Stimulated activated CD4-positive, alpha-beta T cell treated with anti-CD3 and anti-CD28 coated beads, TNF-alpha, amount 100 ng/mL, for 4 hours (primary cell): ENCODE data around the gene PDK1.
"Not testable (repeated sequence)": the region's sequence is repeated elsewhere in the genome, so short reads cannot be mapped to it uniquely, and the experiment has no call there.

Experiments
- DNase-seq, 3 experiments: peaks; one replicate each; pipeline ENCODE4 v3.0.0-alpha.2; 2020; ENCODE audit warnings: low read depth in 3 of 3

The PDK1 gene

DNA sequence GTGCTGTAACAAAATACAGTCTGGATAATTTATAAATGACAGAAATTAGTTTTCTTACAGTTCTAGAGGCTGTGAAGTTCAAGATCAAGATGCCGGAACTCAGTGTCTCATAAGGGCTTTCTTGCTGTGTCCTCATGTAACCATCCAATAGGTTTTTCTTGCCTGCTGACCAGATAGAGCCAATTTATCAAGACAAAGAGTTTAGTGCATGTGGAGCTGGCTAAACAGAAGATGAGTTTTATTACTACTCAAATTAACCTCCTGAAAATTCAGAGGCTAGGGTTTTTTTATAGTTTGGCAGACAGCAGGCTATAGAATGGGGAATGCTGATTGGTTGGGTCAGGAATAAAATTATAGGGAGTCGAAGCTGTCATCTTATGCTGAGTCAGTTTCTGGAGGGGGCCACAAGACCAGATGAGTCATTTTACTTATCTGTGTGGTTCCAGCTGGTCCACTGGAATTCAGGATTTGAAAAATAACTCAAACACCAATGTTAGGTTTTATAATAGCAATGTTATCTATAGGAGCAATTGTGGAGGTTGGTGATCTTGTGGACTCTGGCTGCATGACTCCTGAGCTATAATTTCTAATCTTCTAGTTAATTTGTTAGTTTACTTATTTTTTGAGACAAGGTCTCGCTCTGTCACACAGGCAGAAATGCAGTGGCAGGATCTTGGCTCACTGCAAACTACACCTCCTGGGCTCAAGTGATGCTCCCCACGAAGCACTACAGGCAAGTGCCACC is 3.2 kb upstream of the PDK1 start:
- DNase-seq, result no peak

GRCh38 chr2:172554352-172555271 is 1.3 kb upstream of the PDK1 start:
- no peak for DNase-seq

DNA sequence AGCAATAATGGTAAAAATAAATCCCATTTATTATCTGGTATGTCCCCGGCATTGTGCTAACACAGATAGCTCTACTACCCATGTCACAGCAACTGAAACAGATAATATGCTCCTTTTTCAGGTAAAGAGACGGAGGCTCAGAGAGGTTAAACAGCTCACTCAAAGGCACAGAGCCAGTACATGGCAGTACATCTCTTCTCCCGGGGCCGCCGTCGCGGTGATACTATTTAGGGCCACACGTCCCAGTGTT is 693 bp upstream of the PDK1 start:
- DNase-seq, result no peak

DNA sequence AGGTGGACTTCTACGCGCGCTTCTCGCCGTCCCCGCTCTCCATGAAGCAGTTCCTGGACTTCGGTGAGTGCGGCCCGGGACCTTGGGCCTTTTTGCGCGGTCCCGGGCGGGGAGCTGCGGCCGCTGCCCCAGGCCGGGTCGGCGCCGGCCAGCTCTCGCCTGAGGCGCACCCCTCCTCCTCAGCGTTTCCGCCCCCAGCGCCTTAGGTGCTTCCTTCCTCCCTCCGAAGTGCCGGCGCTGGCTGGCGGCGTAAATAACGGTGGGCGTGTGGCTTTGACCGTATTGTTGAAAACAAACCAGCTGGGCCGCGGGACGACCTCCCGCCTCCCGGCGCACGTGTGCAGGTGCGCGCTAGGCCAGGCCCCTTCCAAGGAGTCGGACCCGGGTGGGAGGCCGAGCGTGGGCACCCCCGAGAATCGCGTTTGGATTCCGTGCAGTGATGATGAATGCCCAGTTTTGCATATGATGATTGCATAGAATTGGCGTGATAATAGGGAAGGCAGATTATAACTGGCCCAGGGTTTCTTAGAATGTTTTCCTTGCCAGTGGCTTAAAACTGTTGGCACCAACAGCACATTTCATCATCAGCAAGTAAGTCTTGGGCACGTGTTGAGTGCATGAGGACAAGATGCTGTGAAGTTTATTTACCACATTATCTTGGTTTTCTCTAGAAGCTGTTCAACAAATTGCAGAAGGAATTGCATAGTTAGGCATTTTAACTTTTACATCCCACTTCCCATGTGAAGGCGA is 569 bp downstream of the PDK1 start:
- peak; percentile 34 to 43 (median 36) for DNase-seq

- no peak for DNase-seq
These were observed 2.5 kb downstream of the PDK1 start for GRCh38 chr2:172558372-172558771.

GRCh38 chr2:172560721-172561120 is 4.8 kb downstream of the PDK1 start:
- no peak for DNase-seq

DNA sequence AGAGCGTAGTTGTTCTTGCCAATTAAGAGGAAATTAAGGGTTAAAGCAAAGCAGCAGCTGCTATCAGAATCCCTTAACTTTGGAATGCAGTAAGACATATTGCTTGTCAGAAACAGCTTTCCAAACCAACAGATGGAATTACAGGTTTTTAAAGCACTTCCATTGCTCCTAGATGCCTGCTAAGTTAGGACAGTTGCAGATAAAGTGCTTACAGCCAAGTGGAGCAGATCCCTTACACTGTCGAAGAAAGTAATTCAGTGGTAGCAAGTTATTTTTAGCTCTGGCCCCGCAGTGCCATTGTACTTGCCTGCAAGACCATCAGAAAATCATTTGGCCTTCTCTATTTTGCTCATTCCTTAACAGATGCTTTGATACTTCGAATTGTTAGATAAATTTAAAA is 5.4 kb downstream of the PDK1 start:
- no peak for DNase-seq

- DNase-seq, result no peak
These were observed 6.4 kb downstream of the PDK1 start for GRCh38 chr2:172562298-172562697.

- no peak for DNase-seq
These were observed 8.5 kb downstream of the PDK1 start for GRCh38 chr2:172564376-172564775.

- no peak for DNase-seq
These were observed 15.4 kb downstream of the PDK1 start for GRCh38 chr2:172571245-172571644.

DNA sequence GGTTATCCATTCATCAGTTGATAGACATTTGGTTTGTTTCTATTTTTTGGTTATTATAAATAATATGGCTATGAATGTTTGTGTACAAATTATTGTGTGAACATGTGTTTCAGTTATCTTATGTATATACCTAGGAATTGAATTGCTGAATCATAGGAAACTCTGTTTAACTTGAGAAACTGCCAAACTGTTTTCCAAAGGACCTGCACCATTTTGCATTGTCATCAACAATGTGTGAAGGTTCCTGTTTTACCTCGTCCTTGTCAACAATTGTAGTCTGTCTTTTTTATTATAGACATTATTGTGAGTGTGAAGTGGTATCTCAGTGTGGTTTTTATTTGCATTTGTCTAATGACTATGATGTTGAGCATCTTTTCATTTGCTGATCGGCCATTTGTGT is 17.1 kb downstream of the PDK1 start:
- DNase-seq, result no peak

- no peak for DNase-seq
These were observed 19.1 kb downstream of the PDK1 start for GRCh38 chr2:172574965-172575364.

DNA sequence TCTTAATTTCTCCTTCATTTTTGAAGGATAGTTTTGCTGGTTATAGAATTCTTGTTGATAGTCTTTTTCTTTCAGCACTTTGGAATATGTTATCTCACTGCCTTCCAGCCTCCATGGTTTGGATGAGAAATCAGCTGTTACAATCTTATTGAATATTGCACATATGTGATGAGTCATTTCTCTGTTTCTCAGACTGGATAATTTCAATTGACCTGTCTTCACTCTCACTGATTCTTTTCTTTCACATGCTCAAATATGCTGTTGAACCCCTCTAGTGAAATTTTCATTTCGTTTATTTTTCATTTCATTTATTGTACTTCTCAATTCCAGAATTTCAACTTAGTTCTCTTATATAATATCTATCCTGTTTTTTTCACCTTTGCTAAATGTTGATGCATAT is 22.2 kb downstream of the PDK1 start:
- no peak for DNase-seq

DNA sequence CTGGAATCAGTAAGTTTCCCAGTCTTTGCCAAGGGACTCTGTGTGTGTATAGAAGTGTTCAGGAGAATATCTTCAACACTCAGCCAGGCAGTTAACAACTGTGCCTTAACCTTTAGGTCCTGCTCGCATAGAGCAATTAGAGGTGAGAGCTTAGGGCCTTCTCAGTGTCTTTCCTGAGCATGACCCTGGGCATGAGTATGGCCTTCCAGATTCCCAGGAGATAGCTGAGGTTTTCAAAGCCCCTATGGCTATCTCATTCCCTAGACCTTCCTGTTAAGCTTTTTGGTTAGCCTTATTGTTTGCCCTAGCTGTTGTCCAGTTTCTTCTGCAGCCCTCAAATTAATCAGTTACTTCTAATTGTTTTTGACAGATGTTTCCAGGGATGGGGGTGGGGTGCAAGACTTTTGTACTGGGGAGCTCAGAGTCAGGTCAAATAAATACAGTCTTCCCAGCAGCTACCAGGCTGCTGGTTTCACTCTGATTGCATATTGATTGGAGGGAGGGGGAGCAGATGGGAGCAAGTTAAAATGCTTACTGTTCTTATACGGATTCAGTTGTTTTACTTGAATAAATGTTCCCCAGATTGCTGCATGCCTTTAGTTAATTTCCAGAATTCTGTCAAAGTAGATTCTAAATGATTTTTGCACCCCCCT is 23.1 kb downstream of the PDK1 start:
- no peak for DNase-seq

GRCh38 chr2:172580544-172580943 is 24.7 kb downstream of the PDK1 start:
- no peak for DNase-seq

DNA sequence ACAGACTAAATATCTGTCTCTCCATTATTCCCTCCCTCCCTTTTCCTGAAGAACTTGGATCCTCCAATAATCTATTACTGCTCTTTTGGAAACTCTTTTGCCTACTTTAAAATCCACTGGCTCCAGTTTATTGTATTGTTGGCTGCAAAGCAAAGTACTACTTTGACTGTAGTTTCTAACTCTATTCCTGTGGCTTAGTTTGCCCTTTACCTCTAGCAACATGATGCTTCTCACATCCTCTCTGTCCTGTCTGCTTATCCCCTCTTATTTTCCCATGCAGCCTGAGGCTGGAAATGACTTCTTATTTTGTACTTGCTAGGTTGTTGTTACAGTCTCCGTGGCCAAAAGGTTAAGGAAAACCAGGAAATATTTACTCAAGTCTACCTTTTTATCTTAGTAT is 26.8 kb downstream of the PDK1 start:
- no peak for DNase-seq

GRCh38 chr2:172586245-172586891 is 30.5 kb downstream of the PDK1 start:
- no peak for DNase-seq

DNA sequence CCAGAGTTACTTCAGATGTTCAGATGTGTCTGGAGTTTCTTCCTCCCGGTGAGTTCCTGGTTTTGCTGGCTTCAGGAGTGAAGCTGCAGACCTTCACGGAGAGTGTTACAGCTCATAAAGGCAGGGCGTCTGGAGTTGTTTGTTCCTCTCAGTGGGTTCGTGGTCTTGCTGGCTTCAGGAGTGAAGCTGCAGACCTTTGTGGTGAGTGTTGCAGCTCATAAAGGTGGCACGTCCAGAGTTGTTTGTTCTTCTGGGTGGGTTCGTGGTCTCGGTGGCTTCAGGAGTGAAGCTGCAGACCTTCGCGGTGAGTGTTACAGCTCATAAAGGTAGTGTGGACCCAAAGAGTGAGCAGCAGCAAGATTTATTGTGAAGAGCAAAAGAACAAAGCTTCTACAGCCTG is 31.3 kb downstream of the PDK1 start:
- not testable (repeated sequence) for DNase-seq

DNA sequence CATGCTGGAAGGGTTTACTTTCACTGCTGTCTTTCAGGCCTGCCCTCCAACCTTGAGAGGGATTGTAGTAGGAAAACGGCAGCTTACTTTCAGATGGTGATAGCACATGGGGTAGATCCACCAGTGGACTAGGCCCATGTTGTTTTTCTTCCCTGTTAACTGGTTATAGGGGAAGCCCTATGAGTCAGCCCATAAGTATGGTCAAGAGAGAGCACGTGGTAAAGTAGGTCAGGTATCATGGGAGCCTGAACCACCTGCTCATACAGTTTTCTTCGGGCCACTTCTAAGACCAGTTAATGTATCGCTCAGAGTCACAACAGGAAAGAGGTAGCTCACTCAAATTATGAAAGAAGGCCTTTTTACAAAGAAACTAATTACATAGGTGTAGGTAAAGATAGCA is 33.0 kb downstream of the PDK1 start:
- no peak for DNase-seq

- DNase-seq, result not testable (repeated sequence)
These were observed 35.5 kb downstream of the PDK1 start for GRCh38 chr2:172591386-172591785.

GRCh38 chr2:172592190-172592589 is 36.3 kb downstream of the PDK1 start:
- not testable (repeated sequence) for DNase-seq

DNA sequence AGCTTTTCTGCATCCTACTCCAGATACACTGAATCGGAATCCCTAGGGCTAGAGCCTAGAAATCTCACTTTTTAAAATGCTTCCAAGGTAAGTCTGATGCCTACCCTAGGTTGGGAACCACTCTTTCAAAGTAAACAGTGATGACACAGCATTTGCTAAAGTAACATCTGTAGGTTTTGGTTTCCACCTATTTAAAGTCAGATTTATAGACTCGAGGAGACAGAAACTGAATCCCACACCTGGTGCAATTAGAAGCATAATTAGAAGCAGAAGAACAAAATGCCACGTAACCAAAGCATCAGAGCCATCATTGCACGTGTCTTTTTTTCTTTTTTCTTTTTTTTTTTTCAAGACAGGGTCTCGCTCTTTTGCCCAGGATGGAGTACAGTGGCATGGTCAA is 40.9 kb downstream of the PDK1 start:
- no peak for DNase-seq
